ENCODE results near the gene EYA2. TPM values are rescaled to one million over a fixed set of nuclear protein-coding genes. Genes with fewer than 3 reads are reported as not detected.

The EYA2 gene
- total and polyA plus RNA-seq, 2 donors (not counting 1 experiment from before 2014, with no cell fraction given), result 1.1 to 2.8 TPM

GRCh38 chr20:47058236-47058635 lies 163.6 kb downstream of the EYA2 start:
- CTCF ChIA-PET, result no interaction called here
- H3K27me3 Mint-ChIP-seq, result peaks cover 32% of the 10 kb centered on the region

GRCh38 chr20:47059536-47059935 lies 164.9 kb downstream of the EYA2 start:
- Histone ChIP-seq H2AFZ (ENCODE audit: insufficient read depth, low read depth, low read length, poor library complexity, severe bottlenecking) (no peak overlapping the region), H3K4me1 (ENCODE audit: control insufficient read depth in 2 of 2, insufficient read depth in 2 of 2, low read length in 2 of 2) (no peaks in the 10 kb centered on the region), H3K27me3 (replicated peaks in 1 of 4; ENCODE audit: control extremely low read depth in 1 of 4, control insufficient read depth in 3 of 4, insufficient read depth in 4 of 4, low read length in 3 of 4) (no peaks in the 10 kb centered on the region), H3K27ac (ENCODE audit: low read length in 2 of 2) (no peak overlapping the region), H3K9ac (ENCODE audit: low read length) (no peak overlapping the region), H3K36me3 (replicated peaks in 1 of 2; ENCODE audit: control extremely low read depth in 1 of 2, control insufficient read depth in 1 of 2, extremely low read depth in 1 of 2, insufficient read depth in 2 of 2, low read length in 1 of 2) (no peaks in the 10 kb centered on the region), H3K4me3 (ENCODE audit: control extremely low read depth in 1 of 5, extremely low read depth in 1 of 5, insufficient read depth in 1 of 5, low read depth in 2 of 5, low read length in 4 of 5) (no peak overlapping the region), H3K79me2 (ENCODE audit: control insufficient read depth, insufficient read depth, low read length) (no peaks in the 10 kb centered on the region), H3K4me2 (replicated peaks; ENCODE audit: low read depth, low read length, poor library complexity, severe bottlenecking) (no peak overlapping the region), H4K20me1 (ENCODE audit: control insufficient read depth, insufficient read depth, low read length, poor library complexity, severe bottlenecking) (no peaks in the 10 kb centered on the region), H3K9me3 (ENCODE audit: control extremely low read depth in 1 of 3, control insufficient read depth in 2 of 3, insufficient read depth in 1 of 3, low read length in 2 of 3) (peaks cover 0 to 15% (median 0%) of the 10 kb centered on the region in 3 donors)
- Mint-ChIP-seq H3K4me3 (no peak overlapping the region), H3K9me3 (ENCODE audit: insufficient read depth) (peaks cover under 1% of the 10 kb centered on the region), H3K27me3 (peaks cover 27% of the 10 kb centered on the region), H3K27ac (no peak overlapping the region), H3K4me1 (no peaks in the 10 kb centered on the region)
- TF ChIP-seq EZH2 (IDR thresholded peaks at IDR 0.05; ENCODE audit: borderline replicate concordance, insufficient read depth, low read depth, low read length, poor library complexity, severe bottlenecking) (no peak), CTCF (IDR thresholded peaks at IDR 0.05) (no peak)
- intact Hi-C loops (cut with micrococcal nuclease), result no loop called here
- WGBS (ENCODE audit: insufficient coverage), result no CpG with 5 or more reads among the region's 4 CpGs
- ChIA-PET POLR2A (no interaction called here), CTCF (no interaction called here)
- DNase-seq, result no peak
- no peak for ATAC-seq (ENCODE audit: low read depth)

More at GRCh38 chr20:47058236-47058635, 163.6 kb downstream of the EYA2 start:
- ATAC-seq (ENCODE audit: low read depth) (no peak), DNase-seq (no peak)
- H3K9me3 Mint-ChIP-seq (ENCODE audit: insufficient read depth), result no peaks in the 10 kb centered on the region
- Histone ChIP-seq H3K9ac (ENCODE audit: low read length) (no peak overlapping the region), H3K9me3 (ENCODE audit: control extremely low read depth in 1 of 3, control insufficient read depth in 2 of 3, insufficient read depth in 1 of 3, low read length in 2 of 3) (peaks cover 0 to 17% (median 0%) of the 10 kb centered on the region in 3 donors), H4K20me1 (ENCODE audit: control insufficient read depth, insufficient read depth, low read length, poor library complexity, severe bottlenecking) (no peaks in the 10 kb centered on the region), H2AFZ (ENCODE audit: insufficient read depth, low read depth, low read length, poor library complexity, severe bottlenecking) (no peak overlapping the region), H3K79me2 (ENCODE audit: control insufficient read depth, insufficient read depth, low read length) (no peaks in the 10 kb centered on the region), H3K4me2 (replicated peaks; ENCODE audit: low read depth, low read length, poor library complexity, severe bottlenecking) (no peak overlapping the region), H3K27ac (ENCODE audit: low read length in 2 of 2) (no peak overlapping the region), H3K36me3 (replicated peaks in 1 of 2; ENCODE audit: control extremely low read depth in 1 of 2, control insufficient read depth in 1 of 2, extremely low read depth in 1 of 2, insufficient read depth in 2 of 2, low read length in 1 of 2) (no peaks in the 10 kb centered on the region), H3K4me3 (ENCODE audit: control extremely low read depth in 1 of 5, extremely low read depth in 1 of 5, insufficient read depth in 1 of 5, low read depth in 2 of 5, low read length in 4 of 5) (no peak overlapping the region), H3K27me3 (replicated peaks in 1 of 4; ENCODE audit: control extremely low read depth in 1 of 4, control insufficient read depth in 3 of 4, insufficient read depth in 4 of 4, low read length in 3 of 4) (no peaks in the 10 kb centered on the region), H3K4me1 (ENCODE audit: control insufficient read depth in 2 of 2, insufficient read depth in 2 of 2, low read length in 2 of 2) (no peaks in the 10 kb centered on the region)
- TF ChIP-seq EZH2 (IDR thresholded peaks at IDR 0.05; ENCODE audit: borderline replicate concordance, insufficient read depth, low read depth, low read length, poor library complexity, severe bottlenecking) (no peak), CTCF (IDR thresholded peaks at IDR 0.05) (no peak)
- no peak overlapping the region for H3K4me3 Mint-ChIP-seq
- WGBS (ENCODE audit: insufficient coverage), result 86% methylated on average over 3 of the region's 4 CpGs
- intact Hi-C loops (cut with micrococcal nuclease), result no loop called here
- no peak overlapping the region for H3K27ac Mint-ChIP-seq
- no peaks in the 10 kb centered on the region for H3K4me1 Mint-ChIP-seq
- POLR2A ChIA-PET, result no interaction called here

Data from B cell (primary cell).